AG09309 (cell line): Measurements from ENCODE around the gene NADSYN1.

ENCODE experiments used
- DNase-seq: peaks from one replicate; pipeline ENCODE4 v3.0.0-alpha.2; 2010; ENCODE audit warnings: low read depth
- H3K4me3 ChIP-seq: 2 replicates; pipeline ENCODE4 v1.5.1; 2011; ENCODE audit warnings: mild to moderate bottlenecking, low read depth, low read length, moderate library complexity; ENCODE audit not compliant: control insufficient read depth
- TF ChIP-seq, protein P1 (sequence below): IDR thresholded peaks from 2 replicates; pipeline ENCODE4 v1.5.1; 2011; ENCODE audit warnings: mild to moderate bottlenecking, low read depth, low read length, inconsistent platforms; ENCODE audit not compliant: insufficient read depth, control insufficient read depth; ENCODE audit errors: missing control alignments

Gene NADSYN1

DNA sequence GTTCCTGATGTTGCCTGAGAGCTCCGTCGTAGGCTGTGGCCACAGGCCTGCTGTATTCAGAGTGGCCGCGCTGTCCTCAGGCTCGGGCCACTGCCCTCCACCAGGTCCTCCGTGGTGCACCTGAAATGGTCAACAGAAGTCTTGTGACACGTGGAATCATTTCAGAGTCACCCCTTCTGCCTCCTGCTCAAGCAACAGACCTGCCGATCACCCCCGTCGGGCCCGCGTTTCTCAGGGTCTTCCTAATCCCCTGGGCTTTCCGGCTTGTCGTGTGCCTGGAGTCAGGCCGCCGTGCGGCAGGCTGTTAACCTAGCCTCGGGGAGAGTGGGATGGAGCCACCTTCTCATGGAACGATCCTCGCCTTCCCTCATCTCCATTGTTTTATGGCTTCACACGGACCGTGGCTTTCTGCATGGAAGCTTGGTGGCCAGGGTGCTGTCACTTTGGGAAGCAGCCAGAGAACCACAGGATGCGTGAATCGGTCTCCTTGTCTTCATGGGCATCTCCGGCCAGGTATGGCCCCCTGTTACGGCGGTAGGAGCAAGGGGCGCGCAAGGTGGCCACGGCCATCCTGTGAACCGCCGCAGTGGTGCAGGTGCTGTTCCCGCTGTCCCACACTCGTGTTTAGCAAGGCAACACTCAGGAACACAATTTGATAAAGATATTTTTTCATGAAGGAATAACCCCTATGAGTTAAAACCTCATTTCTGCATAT lies 24.1 kb downstream of the NADSYN1 start:
- no peak overlapping the region for H3K4me3 ChIP-seq
- TF ChIP-seq, protein P1, sequence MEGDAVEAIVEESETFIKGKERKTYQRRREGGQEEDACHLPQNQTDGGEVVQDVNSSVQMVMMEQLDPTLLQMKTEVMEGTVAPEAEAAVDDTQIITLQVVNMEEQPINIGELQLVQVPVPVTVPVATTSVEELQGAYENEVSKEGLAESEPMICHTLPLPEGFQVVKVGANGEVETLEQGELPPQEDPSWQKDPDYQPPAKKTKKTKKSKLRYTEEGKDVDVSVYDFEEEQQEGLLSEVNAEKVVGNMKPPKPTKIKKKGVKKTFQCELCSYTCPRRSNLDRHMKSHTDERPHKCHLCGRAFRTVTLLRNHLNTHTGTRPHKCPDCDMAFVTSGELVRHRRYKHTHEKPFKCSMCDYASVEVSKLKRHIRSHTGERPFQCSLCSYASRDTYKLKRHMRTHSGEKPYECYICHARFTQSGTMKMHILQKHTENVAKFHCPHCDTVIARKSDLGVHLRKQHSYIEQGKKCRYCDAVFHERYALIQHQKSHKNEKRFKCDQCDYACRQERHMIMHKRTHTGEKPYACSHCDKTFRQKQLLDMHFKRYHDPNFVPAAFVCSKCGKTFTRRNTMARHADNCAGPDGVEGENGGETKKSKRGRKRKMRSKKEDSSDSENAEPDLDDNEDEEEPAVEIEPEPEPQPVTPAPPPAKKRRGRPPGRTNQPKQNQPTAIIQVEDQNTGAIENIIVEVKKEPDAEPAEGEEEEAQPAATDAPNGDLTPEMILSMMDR, result no peak
- DNase-seq, result no peak

DNA sequence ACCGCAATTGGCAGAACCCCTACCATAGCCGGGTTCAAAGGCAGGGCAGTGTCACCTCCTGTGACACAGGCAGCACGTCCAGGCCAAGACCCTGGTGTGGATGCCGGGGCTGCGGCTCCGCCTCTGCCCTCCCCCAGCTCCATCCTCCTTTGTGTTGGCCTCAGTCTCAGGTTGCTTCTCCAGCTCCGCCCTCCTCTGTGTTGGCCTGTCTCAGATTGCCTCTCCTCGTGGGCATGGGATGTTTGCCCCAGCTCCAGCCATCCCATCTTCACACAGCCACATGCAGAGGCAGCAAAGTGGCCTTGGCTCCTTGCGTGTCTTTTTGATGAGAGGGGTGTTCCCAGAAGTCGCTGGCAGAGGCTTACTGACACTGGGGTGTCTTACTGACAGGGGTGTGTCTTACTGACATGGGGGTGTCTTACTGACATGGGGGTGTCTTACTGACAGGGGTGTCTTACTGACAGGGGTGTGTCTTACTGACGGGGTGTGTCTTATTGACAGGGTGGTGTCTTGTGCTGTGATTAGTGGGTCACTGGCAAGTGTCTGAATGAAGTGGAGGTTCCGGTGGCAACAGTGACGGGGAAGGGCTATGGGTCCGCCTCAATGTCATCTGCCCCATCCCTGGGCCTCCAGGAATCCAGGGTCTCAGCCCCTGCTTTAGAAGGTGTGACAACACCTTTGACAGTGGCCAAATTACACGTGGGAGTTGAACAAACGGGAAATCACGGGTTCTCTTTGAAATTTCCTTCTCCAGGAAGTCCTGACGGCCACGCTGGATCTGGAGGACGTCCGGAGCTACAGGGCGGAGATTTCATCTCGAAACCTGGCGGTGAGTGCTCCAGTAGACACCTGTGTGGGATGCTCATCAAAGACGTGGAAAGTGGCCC lies 24.9 kb downstream of the NADSYN1 start:
- no peak for DNase-seq
- no peak overlapping the region for H3K4me3 ChIP-seq
- TF ChIP-seq, protein P1, result no peak

GRCh38 chr11:71478528-71478840 lies 25.5 kb downstream of the NADSYN1 start:
- TF ChIP-seq, protein P1, result no peak
- DNase-seq, result no peak
- no peak overlapping the region for H3K4me3 ChIP-seq

GRCh38 chr11:71481101-71481960 lies 28.3 kb downstream of the NADSYN1 start:
- TF ChIP-seq, protein P1, result no peak
- H3K4me3 ChIP-seq, result no peak overlapping the region
- no peak for DNase-seq

DNA sequence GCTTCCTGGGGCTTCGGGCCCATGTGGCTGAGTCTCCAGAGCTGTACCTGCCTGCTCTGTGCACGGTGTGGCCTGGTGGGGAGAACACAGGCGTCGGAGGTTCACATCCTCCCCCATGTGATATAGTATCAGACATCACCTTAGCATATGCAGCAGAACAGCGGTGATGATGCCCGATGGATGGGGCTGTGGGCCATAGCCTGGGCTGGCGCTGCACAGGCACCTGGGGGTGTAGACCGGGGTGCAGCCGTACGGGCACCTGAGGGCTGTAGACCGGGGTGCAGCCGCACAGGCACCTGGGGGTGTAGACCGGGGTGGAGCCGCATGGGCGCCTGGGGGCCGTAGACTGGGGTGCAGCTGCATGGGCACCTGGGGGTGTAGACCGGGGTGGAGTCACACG lies 29.2 kb downstream of the NADSYN1 start:
- H3K4me3 ChIP-seq, result no peak overlapping the region
- TF ChIP-seq, protein P1, result no peak
- DNase-seq, result no peak

DNA sequence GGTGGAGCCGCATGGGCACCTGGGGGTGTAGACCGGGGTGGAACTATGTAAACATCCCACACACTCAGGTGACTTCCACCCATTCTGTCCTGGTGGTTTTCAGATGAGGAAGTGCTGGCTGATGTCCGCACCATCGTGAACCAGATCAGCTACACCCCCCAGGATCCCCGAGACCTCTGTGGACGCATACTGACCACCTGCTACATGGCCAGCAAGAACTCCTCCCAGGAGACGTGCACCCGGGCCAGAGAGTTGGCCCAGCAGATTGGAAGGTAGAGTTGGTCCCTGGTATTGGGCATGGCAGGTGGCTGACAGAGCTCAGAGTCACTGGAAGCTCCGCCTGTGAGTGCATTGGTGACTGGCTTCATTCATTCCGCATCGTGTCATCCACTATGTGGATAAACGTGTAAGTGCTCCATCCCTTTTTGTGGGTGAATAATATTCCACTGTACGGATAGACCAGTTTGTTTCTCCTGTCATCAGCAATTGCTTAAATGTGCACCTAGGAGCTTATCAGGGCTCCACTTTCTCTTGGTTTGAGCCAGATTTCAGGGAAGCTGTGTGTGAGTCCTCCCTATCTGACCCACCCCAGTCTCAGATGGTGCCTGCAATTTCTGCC lies 29.9 kb downstream of the NADSYN1 start:
- TF ChIP-seq, protein P1, result no peak
- DNase-seq, result no peak
- H3K4me3 ChIP-seq, result no peak overlapping the region
